Measurements from ENCODE around the gene DHX38.
"Not testable (repeated sequence)": the region's sequence is repeated elsewhere in the genome, so short reads cannot be mapped to it uniquely, and the experiment has no call there.

The DHX38 gene

DNA sequence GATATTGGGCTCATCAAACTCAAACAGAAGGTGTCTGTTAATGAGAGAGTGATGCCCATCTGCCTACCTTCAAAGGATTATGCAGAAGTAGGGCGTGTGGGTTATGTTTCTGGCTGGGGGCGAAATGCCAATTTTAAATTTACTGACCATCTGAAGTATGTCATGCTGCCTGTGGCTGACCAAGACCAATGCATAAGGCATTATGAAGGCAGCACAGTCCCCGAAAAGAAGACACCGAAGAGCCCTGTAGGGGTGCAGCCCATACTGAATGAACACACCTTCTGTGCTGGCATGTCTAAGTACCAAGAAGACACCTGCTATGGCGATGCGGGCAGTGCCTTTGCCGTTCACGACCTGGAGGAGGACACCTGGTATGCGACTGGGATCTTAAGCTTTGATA is 33.2 kb upstream of the DHX38 start:
- H3K27me3 ChIP-seq (ENCODE audit: control insufficient read depth in 2 of 2, insufficient read depth in 2 of 2, low read length in 2 of 2), result no peaks in the 10 kb centered on the region
- no peak overlapping the region for H3K9ac ChIP-seq (ENCODE audit: low read depth in 1 of 2, low read length in 2 of 2)
- H3K4me1 ChIP-seq (ENCODE audit: control insufficient read depth in 2 of 2, insufficient read depth in 2 of 2, low read length in 2 of 2), result no peaks in the 10 kb centered on the region
- H3K27ac ChIP-seq (ENCODE audit: low read depth in 2 of 2, low read length in 2 of 2), result no peak overlapping the region
- no peaks in the 10 kb centered on the region for H3K36me3 ChIP-seq (ENCODE audit: control insufficient read depth in 2 of 2, insufficient read depth in 2 of 2, low read length in 2 of 2)
- H3K9me3 ChIP-seq (ENCODE audit: control insufficient read depth in 2 of 2, low read length in 2 of 2), result no peaks in the 10 kb centered on the region
- H3K4me3 ChIP-seq (ENCODE audit: low read length in 2 of 2), result no peak overlapping the region

DNA sequence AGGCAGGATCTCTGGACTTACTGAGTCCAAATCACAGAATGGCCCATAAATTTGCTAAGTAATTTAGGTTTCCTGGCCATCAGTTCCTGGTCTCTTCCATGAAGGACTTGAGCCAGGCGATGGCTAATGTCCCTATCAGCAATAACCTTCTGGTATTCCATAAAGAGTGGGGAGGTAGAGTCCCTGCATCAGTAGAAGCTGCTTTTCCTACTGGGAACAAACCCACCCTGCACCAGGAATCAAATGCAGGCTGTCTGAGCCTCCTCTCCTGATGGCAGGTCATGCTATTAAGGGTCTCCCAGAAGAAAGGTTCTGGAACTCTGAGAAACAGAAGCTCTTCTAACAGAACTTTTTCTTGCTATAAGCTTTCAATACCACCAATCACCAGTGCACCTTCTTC is 32.1 kb upstream of the DHX38 start:
- no peaks in the 10 kb centered on the region for H3K36me3 ChIP-seq (ENCODE audit: control insufficient read depth in 2 of 2, insufficient read depth in 2 of 2, low read length in 2 of 2)
- no peaks in the 10 kb centered on the region for H3K9me3 ChIP-seq (ENCODE audit: control insufficient read depth in 2 of 2, low read length in 2 of 2)
- H3K27ac ChIP-seq (ENCODE audit: low read depth in 2 of 2, low read length in 2 of 2), result no peak overlapping the region
- H3K27me3 ChIP-seq (ENCODE audit: control insufficient read depth in 2 of 2, insufficient read depth in 2 of 2, low read length in 2 of 2), result no peaks in the 10 kb centered on the region
- H3K4me1 ChIP-seq (ENCODE audit: control insufficient read depth in 2 of 2, insufficient read depth in 2 of 2, low read length in 2 of 2), result no peaks in the 10 kb centered on the region
- no peak overlapping the region for H3K4me3 ChIP-seq (ENCODE audit: low read length in 2 of 2)
- no peak overlapping the region for H3K9ac ChIP-seq (ENCODE audit: low read depth in 1 of 2, low read length in 2 of 2)

DNA sequence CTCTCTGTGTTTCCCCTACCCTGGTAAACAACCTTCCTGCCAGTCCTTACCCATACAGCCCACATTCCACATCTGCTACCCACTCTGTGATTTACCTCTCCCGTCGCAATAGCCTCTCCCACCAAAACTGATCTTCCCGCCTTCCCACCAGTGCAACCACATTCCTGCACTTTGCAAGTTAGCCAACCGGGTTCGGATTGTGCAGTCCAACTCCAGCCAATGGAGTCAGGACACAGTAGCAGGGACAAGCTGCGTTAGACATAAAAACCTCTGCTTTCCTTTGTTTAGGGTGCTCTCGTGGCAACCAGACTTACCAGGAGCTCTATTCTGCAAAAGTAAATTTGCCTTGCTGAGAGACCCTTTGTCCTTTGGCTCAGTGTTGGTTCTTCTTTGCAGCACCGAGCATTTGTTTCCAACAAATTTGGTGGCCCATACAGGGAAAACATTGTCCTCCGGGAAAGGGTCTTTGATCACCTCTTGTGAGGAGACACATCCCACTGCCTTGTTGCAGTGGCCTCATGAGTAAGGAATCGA is 29.2 kb upstream of the DHX38 start:
- no peaks in the 10 kb centered on the region for H3K36me3 ChIP-seq (ENCODE audit: control insufficient read depth in 2 of 2, insufficient read depth in 2 of 2, low read length in 2 of 2)
- H3K9ac ChIP-seq (ENCODE audit: low read depth in 1 of 2, low read length in 2 of 2), result no peak overlapping the region
- H3K27ac ChIP-seq (ENCODE audit: low read depth in 2 of 2, low read length in 2 of 2), result no peak overlapping the region
- no peak overlapping the region for H3K4me3 ChIP-seq (ENCODE audit: low read length in 2 of 2)
- no peaks in the 10 kb centered on the region for H3K4me1 ChIP-seq (ENCODE audit: control insufficient read depth in 2 of 2, insufficient read depth in 2 of 2, low read length in 2 of 2)
- no peaks in the 10 kb centered on the region for H3K27me3 ChIP-seq (ENCODE audit: control insufficient read depth in 2 of 2, insufficient read depth in 2 of 2, low read length in 2 of 2)
- H3K9me3 ChIP-seq (ENCODE audit: control insufficient read depth in 2 of 2, low read length in 2 of 2), result no peaks in the 10 kb centered on the region

DNA sequence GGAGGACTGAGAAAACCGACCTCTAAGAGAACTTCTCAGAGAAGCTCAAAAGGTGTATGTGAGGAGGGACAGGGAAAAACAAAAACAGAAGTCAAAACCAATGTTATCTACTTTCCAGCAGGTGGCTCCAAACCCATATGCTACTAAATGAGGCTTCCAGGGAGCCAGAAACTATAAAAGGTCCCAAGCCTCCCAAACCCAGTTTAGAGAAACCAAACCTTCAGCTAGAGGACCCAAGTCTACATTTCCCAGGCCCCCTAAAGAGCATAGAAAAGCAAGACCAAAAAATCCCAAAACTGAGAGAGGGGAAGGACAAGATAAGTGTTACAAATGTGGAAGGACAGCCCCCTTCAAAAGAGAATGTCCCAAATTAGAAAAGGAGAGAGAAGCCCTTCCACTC is 26.9 kb upstream of the DHX38 start:
- H3K9me3 ChIP-seq (ENCODE audit: control insufficient read depth in 2 of 2, low read length in 2 of 2), result no peaks in the 10 kb centered on the region
- H3K27ac ChIP-seq (ENCODE audit: low read depth in 2 of 2, low read length in 2 of 2), result no peak overlapping the region
- H3K4me1 ChIP-seq (ENCODE audit: control insufficient read depth in 2 of 2, insufficient read depth in 2 of 2, low read length in 2 of 2), result no peaks in the 10 kb centered on the region
- no peaks in the 10 kb centered on the region for H3K36me3 ChIP-seq (ENCODE audit: control insufficient read depth in 2 of 2, insufficient read depth in 2 of 2, low read length in 2 of 2)
- no peaks in the 10 kb centered on the region for H3K27me3 ChIP-seq (ENCODE audit: control insufficient read depth in 2 of 2, insufficient read depth in 2 of 2, low read length in 2 of 2)
- no peak overlapping the region for H3K4me3 ChIP-seq (ENCODE audit: low read length in 2 of 2)
- no peak overlapping the region for H3K9ac ChIP-seq (ENCODE audit: low read depth in 1 of 2, low read length in 2 of 2)

DNA sequence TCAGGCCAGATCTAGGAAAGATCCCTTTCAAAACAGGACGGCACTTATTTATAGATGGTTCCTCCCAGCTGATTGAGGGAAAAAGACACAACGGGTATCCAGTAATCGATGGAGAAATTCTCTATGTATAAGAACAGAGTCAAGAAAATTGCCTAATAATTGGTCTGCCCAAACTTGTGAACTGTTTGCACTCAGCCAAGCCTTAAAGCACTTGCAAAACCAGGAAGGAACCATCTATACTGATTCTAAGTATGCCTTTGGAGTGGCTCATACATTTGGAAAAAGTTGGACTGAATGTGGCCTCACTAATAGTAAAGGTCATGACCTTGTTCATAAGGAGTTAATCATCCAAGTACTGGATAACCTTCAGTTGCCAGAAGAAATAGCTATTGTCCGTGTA is 24.7 kb upstream of the DHX38 start:
- Histone ChIP-seq H3K27me3 (ENCODE audit: control insufficient read depth in 2 of 2, insufficient read depth in 2 of 2, low read length in 2 of 2) (no peaks in the 10 kb centered on the region), H3K27ac (ENCODE audit: low read depth in 2 of 2, low read length in 2 of 2) (no peak overlapping the region), H3K9me3 (ENCODE audit: control insufficient read depth in 2 of 2, low read length in 2 of 2) (no peaks in the 10 kb centered on the region), H3K4me3 (ENCODE audit: low read length in 2 of 2) (no peak overlapping the region), H3K4me1 (ENCODE audit: control insufficient read depth in 2 of 2, insufficient read depth in 2 of 2, low read length in 2 of 2) (no peaks in the 10 kb centered on the region), H3K36me3 (ENCODE audit: control insufficient read depth in 2 of 2, insufficient read depth in 2 of 2, low read length in 2 of 2) (no peaks in the 10 kb centered on the region), H3K9ac (ENCODE audit: low read depth in 1 of 2, low read length in 2 of 2) (no peak overlapping the region)

DNA sequence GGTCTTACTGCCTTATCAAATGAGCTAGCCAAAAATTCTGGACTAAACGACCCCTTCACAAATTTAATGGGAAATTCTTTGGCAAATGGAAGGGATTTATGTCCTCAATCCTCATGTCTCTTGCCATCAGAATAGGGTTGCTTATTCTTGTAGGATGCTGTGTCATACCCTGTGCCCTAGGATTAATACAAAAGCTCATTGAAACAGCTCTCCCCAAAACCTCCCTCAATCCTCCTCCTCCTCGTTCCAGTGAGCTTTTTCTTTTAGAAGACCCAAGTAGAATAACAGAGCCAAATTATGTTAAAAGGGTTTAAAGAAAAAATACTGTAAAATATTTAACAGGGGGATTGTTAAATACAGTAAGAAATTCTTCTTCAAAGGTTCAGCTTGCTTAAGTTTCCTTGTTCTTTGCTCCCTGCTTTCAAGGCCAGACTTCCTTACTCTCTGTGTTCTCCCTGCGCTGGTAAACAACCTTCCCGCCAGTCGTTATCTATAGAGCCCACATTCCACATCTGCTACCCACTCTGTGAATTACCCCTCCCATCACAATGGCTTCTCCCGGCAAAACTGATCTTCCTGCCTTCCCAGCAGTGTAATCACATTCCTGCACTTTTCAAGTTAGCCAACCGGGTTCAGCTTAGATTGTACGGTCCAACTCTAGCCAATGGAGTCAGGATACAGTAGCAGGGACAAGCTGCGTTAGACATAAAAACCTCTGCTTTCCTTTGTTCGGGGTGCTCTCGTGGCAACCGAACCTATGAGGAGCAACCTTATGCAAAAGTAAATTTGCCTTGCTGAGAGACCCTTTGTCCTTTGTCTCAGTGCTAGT is 20.9 kb upstream of the DHX38 start:
- H3K4me3 ChIP-seq (ENCODE audit: low read length in 2 of 2), result no peak overlapping the region
- no peaks in the 10 kb centered on the region for H3K4me1 ChIP-seq (ENCODE audit: control insufficient read depth in 2 of 2, insufficient read depth in 2 of 2, low read length in 2 of 2)
- H3K9me3 ChIP-seq (ENCODE audit: control insufficient read depth in 2 of 2, low read length in 2 of 2), result no peaks in the 10 kb centered on the region
- H3K36me3 ChIP-seq (ENCODE audit: control insufficient read depth in 2 of 2, insufficient read depth in 2 of 2, low read length in 2 of 2), result peaks cover 0 to under 1% of the 10 kb centered on the region in 2 donors
- H3K27ac ChIP-seq (ENCODE audit: low read depth in 2 of 2, low read length in 2 of 2), result no peak overlapping the region
- no peaks in the 10 kb centered on the region for H3K27me3 ChIP-seq (ENCODE audit: control insufficient read depth in 2 of 2, insufficient read depth in 2 of 2, low read length in 2 of 2)
- H3K9ac ChIP-seq (ENCODE audit: low read depth in 1 of 2, low read length in 2 of 2), result no peak overlapping the region

DNA sequence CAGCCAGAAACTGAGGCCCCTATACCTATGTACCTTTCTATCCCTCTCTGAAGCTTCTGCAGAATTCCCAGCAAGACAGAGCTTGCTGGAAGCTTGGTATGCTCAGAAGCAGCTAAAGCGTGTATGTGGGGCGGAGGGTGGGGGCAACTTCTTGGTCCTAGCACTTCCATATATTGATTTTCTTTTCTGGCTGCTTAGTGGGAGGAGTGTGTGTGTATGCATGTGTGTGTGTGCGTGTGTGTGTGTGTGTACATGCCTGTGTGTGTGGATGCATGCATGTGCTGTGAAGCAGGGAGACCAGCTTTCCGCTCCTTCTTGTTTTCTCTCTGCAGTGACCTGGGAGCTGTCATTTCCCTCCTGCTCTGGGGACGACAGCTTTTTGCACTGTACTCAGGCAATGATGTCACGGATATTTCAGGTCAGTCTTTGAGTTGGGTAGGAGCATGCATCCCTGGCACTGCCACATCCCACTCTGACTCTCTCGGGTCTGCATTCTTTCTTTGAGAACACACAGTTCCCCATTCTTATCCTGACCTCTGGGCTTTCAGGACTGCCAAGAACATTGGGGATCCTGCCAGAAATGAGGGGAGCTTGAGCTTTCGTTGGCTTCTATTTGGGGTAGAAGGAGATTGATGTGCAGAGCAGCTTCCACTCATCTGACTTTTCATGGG is 20.0 kb upstream of the DHX38 start:
- H3K4me3 ChIP-seq (ENCODE audit: low read length in 2 of 2), result no peak overlapping the region
- peaks cover 0 to 3% of the 10 kb centered on the region in 2 donors for H3K36me3 ChIP-seq (ENCODE audit: control insufficient read depth in 2 of 2, insufficient read depth in 2 of 2, low read length in 2 of 2)
- no peak overlapping the region for H3K9ac ChIP-seq (ENCODE audit: low read depth in 1 of 2, low read length in 2 of 2)
- H3K27me3 ChIP-seq (ENCODE audit: control insufficient read depth in 2 of 2, insufficient read depth in 2 of 2, low read length in 2 of 2), result no peaks in the 10 kb centered on the region
- no peak overlapping the region for H3K27ac ChIP-seq (ENCODE audit: low read depth in 2 of 2, low read length in 2 of 2)
- no peaks in the 10 kb centered on the region for H3K9me3 ChIP-seq (ENCODE audit: control insufficient read depth in 2 of 2, low read length in 2 of 2)
- no peaks in the 10 kb centered on the region for H3K4me1 ChIP-seq (ENCODE audit: control insufficient read depth in 2 of 2, insufficient read depth in 2 of 2, low read length in 2 of 2)

DNA sequence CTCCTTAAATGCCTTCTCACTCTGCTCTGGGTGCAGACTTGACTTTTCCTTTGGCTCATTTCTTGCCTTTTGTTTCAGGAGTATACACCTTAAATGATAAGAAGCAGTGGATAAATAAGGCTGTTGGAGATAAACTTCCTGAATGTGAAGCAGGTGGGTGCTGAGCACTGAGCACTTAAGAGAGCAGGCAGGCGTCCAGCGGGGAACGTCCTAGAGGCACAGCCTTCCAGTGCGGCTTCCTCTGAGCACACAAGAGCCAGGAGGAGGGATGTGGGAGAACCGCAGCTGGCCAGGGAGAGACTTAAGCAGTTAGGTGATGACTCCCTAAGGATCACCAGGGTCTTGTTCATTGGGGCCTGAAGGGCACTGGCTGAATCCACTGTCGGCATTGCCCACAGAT is 18.6 kb upstream of the DHX38 start:
- not testable (repeated sequence) for H3K9me3 ChIP-seq (ENCODE audit: control insufficient read depth in 2 of 2, low read length in 2 of 2); H3K9ac ChIP-seq (ENCODE audit: low read depth in 1 of 2, low read length in 2 of 2); H3K4me1 ChIP-seq (ENCODE audit: control insufficient read depth in 2 of 2, insufficient read depth in 2 of 2, low read length in 2 of 2); H3K36me3 ChIP-seq (ENCODE audit: control insufficient read depth in 2 of 2, insufficient read depth in 2 of 2, low read length in 2 of 2); H3K4me3 ChIP-seq (ENCODE audit: low read length in 2 of 2); H3K27me3 ChIP-seq (ENCODE audit: control insufficient read depth in 2 of 2, insufficient read depth in 2 of 2, low read length in 2 of 2); H3K27ac ChIP-seq (ENCODE audit: low read depth in 2 of 2, low read length in 2 of 2)

DNA sequence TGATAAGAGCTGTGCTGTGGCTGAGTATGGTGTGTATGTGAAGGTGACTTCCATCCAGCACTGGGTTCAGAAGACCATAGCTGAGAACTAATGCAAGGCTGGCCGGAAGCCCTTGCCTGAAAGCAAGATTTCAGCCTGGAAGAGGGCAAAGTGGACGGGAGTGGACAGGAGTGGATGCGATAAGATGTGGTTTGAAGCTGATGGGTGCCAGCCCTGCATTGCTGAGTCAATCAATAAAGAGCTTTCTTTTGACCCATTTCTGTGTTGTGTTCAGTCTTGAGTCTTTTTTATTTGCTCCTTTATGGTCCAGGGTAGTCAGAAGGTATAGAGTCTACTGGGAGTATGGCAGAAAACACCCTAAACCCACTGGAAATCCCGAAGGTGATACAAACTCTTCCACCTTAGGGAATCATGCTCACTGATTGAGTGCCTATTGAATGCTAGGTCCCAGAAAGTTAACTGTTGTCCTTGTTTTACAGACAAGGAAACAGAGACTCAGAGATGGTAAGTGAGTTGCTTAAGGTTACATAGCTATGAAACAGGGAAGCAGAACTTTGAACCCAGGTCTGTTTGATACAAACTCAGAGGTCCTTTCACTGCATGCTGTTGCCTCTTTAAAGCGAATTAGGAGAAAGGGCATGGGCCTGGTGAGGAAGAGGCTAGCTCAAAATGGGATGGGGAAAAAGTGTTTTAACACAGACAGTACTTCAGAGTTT is 16.5 kb upstream of the DHX38 start:
- not testable (repeated sequence) for H3K36me3 ChIP-seq (ENCODE audit: control insufficient read depth in 2 of 2, insufficient read depth in 2 of 2, low read length in 2 of 2); H3K27me3 ChIP-seq (ENCODE audit: control insufficient read depth in 2 of 2, insufficient read depth in 2 of 2, low read length in 2 of 2); H3K4me1 ChIP-seq (ENCODE audit: control insufficient read depth in 2 of 2, insufficient read depth in 2 of 2, low read length in 2 of 2); H3K9ac ChIP-seq (ENCODE audit: low read depth in 1 of 2, low read length in 2 of 2); H3K9me3 ChIP-seq (ENCODE audit: control insufficient read depth in 2 of 2, low read length in 2 of 2); H3K4me3 ChIP-seq (ENCODE audit: low read length in 2 of 2); H3K27ac ChIP-seq (ENCODE audit: low read depth in 2 of 2, low read length in 2 of 2)

DNA sequence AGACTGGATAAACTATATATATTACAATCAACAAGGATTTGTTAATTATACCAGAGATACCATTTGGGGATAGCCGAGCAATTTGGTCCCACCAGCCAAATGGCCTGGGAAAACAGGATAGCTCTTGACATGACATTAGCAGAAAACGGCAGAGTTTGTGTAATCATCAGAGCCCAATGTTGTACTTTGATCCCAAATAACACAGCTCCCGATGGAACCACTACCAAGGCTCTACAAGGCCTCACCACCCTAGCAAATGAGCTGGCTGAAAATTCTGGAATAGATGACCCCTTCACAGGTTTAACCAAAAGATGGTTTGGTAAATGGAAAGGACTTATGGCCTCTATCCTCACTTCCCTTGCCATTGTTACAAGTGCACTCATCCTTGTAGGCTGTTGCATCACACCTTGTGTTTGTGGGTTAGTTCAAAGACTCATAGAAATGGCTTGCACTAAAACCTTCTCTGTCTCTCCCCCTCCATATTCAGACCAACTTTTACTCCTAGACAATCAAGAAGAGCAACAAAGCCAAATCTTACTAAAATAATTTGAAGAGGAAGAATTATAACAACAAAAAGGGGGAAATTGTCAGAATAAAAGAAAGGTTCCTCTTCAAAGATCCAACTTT is 9.8 kb upstream of the DHX38 start:
- Histone ChIP-seq H3K4me3 (ENCODE audit: low read length in 2 of 2) (no peak overlapping the region), H3K27me3 (ENCODE audit: control insufficient read depth in 2 of 2, insufficient read depth in 2 of 2, low read length in 2 of 2) (no peaks in the 10 kb centered on the region), H3K9ac (ENCODE audit: low read depth in 1 of 2, low read length in 2 of 2) (no peak overlapping the region), H3K9me3 (ENCODE audit: control insufficient read depth in 2 of 2, low read length in 2 of 2) (peaks cover 0 to 4% of the 10 kb centered on the region in 2 donors), H3K36me3 (ENCODE audit: control insufficient read depth in 2 of 2, insufficient read depth in 2 of 2, low read length in 2 of 2) (peaks cover 34 to 37% of the 10 kb centered on the region in 2 donors), H3K27ac (ENCODE audit: low read depth in 2 of 2, low read length in 2 of 2) (no peak overlapping the region), H3K4me1 (ENCODE audit: control insufficient read depth in 2 of 2, insufficient read depth in 2 of 2, low read length in 2 of 2) (no peaks in the 10 kb centered on the region)
